HG03060 (cell line): ENCODE measurements around the gene TRPM5.
A peak's percentile ranks its signal among the peaks of the same experiment; 100 is the strongest.

Experiments
- ATAC-seq: cut with Tn5 transposase; IDR thresholded peaks from one replicate; pipeline ENCODE4 v1.9.1; 2021; ENCODE audit warnings: low read depth, moderate number of reproducible peaks; ENCODE audit not compliant: unreplicated experiment

TRPM5 gene

GRCh38 chr11:2408671-2409070 lies 35.6 kb downstream of the TRPM5 start:
- no peak for ATAC-seq

- no peak for ATAC-seq
Observed at GRCh38 chr11:2406878-2407410, 37.4 kb downstream of the TRPM5 start.

GRCh38 chr11:2406451-2406850 lies 37.9 kb downstream of the TRPM5 start:
- ATAC-seq: no peak

- no peak for ATAC-seq
Observed at GRCh38 chr11:2404735-2405196, 39.5 kb downstream of the TRPM5 start.

GRCh38 chr11:2402890-2403645 lies 41.2 kb downstream of the TRPM5 start:
- ATAC-seq: no peak

- ATAC-seq: no peak
Observed at GRCh38 chr11:2402106-2402505, 42.2 kb downstream of the TRPM5 start.

GRCh38 chr11:2401436-2401984 lies 42.8 kb downstream of the TRPM5 start:
- no peak for ATAC-seq

- ATAC-seq: peak; percentile 2
Observed at GRCh38 chr11:2400762-2401435, 43.4 kb downstream of the TRPM5 start.

GRCh38 chr11:2400069-2400761 lies 44.1 kb downstream of the TRPM5 start, which contains the start of gene TSSC4:
TSS of gene TSSC4 (plus strand) at chr11:2400750. CDS start at chr11:2402634, 1,884 bp downstream.
- ATAC-seq: peak; percentile 86

GRCh38 chr11:2399488-2400068 lies 44.7 kb downstream of the TRPM5 start:
- ATAC-seq: no peak

GRCh38 chr11:2398664-2399355 lies 45.5 kb downstream of the TRPM5 start:
- ATAC-seq: no peak

- no peak for ATAC-seq
Observed at GRCh38 chr11:2397005-2397404, 47.3 kb downstream of the TRPM5 start.

GRCh38 chr11:2396471-2396870 lies 47.8 kb downstream of the TRPM5 start:
- ATAC-seq: no peak

GRCh38 chr11:2395856-2396255 lies 48.5 kb downstream of the TRPM5 start:
- no peak for ATAC-seq

- no peak for ATAC-seq
Observed at GRCh38 chr11:2395211-2395730, 49.0 kb downstream of the TRPM5 start.

- ATAC-seq: no peak
Observed at GRCh38 chr11:2394818-2395105, 49.6 kb downstream of the TRPM5 start.
